HG03469 (cell line): ENCODE measurements around the gene UBE2G2.

ENCODE experiments used
- ATAC-seq: cut with Tn5 transposase; IDR thresholded peaks from one replicate; pipeline ENCODE4 v1.9.1; 2021; ENCODE audit warnings: mild to moderate bottlenecking, moderate library complexity, moderate number of reproducible peaks; ENCODE audit not compliant: unreplicated experiment

UBE2G2 gene

GRCh38 chr21:44816761-44817505 lies 15.3 kb upstream of the UBE2G2 start:
- ATAC-seq = no peak

- ATAC-seq = no peak
These were observed 14.4 kb upstream of the UBE2G2 start for GRCh38 chr21:44815852-44816628.

GRCh38 chr21:44815225-44815624 lies 13.6 kb upstream of the UBE2G2 start:
- no peak for ATAC-seq

GRCh38 chr21:44814498-44815023 lies 12.9 kb upstream of the UBE2G2 start:
- ATAC-seq = no peak

- ATAC-seq = no peak
These were observed 12.1 kb upstream of the UBE2G2 start for GRCh38 chr21:44813727-44814126.

- ATAC-seq = no peak
These were observed 11.5 kb upstream of the UBE2G2 start for GRCh38 chr21:44813149-44813548.

- ATAC-seq = no peak
These were observed 11.0 kb upstream of the UBE2G2 start for GRCh38 chr21:44812640-44813039.

- no peak for ATAC-seq
These were observed 9.2 kb upstream of the UBE2G2 start for GRCh38 chr21:44810779-44811178.

- ATAC-seq = no peak
These were observed 4.2 kb upstream of the UBE2G2 start for GRCh38 chr21:44805859-44806258.

GRCh38 chr21:44805226-44805625 lies 3.6 kb upstream of the UBE2G2 start:
- no peak for ATAC-seq

GRCh38 chr21:44804762-44805161 lies 3.1 kb upstream of the UBE2G2 start:
- no peak for ATAC-seq

- ATAC-seq = no peak
These were observed 2.0 kb upstream of the UBE2G2 start for GRCh38 chr21:44803651-44804050.

GRCh38 chr21:44802396-44803153 lies 955 bp upstream of the UBE2G2 start:
- ATAC-seq = no peak

- ATAC-seq = no peak
These were observed 601 bp downstream of the UBE2G2 start for GRCh38 chr21:44800971-44801467.

- ATAC-seq = no peak
These were observed 1.5 kb downstream of the UBE2G2 start for GRCh38 chr21:44800103-44800502.

- no peak for ATAC-seq
These were observed 2.0 kb downstream of the UBE2G2 start for GRCh38 chr21:44799646-44800045.

- no peak for ATAC-seq
These were observed 3.8 kb downstream of the UBE2G2 start for GRCh38 chr21:44797775-44798174.

- ATAC-seq = no peak
These were observed 6.3 kb downstream of the UBE2G2 start for GRCh38 chr21:44795342-44795741.

- no peak for ATAC-seq
These were observed 7.8 kb downstream of the UBE2G2 start for GRCh38 chr21:44793592-44794374.
